ENCODE data around the gene IGLON5.

DNA sequence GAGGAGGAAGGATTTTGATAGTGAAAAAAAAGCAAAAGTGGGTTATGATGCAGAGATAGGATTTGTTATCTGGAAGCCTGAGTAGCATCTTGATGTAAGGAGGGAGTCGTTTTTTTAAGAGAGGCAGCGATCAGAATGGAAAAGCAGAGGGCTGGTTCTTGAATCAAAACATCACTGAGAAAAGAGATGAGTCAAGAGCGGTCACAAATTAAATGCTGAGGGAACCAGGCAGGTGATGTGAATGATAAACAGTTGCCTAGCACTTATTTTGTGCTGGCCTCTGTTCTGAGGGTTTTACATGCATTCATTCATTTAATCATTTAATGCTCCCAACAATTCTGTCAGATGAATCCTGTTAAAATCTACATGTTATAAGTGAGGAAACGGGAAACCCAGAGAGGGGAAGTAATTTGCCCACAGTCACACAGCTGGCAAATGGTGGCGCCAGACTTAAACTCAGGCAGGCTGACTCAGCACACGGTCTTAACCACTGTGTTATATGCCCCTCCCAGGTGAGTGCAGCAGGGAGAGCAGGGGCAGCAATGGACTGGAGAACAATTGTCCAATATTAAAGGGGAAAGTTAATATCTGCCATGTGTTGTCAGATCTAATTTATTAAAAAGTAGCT lies 39.1 kb upstream of the IGLON5 start:
- TF ChIP-seq POLR2A (IDR thresholded peaks at IDR 0.05) (no peak), POLR2AphosphoS5 (IDR thresholded peaks at IDR 0.05) (no peak), EP300 (IDR thresholded peaks at IDR 0.05; ENCODE audit: low read depth) (no peak)
- TF ChIP-seq, protein P1, sequence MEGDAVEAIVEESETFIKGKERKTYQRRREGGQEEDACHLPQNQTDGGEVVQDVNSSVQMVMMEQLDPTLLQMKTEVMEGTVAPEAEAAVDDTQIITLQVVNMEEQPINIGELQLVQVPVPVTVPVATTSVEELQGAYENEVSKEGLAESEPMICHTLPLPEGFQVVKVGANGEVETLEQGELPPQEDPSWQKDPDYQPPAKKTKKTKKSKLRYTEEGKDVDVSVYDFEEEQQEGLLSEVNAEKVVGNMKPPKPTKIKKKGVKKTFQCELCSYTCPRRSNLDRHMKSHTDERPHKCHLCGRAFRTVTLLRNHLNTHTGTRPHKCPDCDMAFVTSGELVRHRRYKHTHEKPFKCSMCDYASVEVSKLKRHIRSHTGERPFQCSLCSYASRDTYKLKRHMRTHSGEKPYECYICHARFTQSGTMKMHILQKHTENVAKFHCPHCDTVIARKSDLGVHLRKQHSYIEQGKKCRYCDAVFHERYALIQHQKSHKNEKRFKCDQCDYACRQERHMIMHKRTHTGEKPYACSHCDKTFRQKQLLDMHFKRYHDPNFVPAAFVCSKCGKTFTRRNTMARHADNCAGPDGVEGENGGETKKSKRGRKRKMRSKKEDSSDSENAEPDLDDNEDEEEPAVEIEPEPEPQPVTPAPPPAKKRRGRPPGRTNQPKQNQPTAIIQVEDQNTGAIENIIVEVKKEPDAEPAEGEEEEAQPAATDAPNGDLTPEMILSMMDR (IDR thresholded peaks at IDR 0.05): no peak
